TTC549 (cell line): ENCODE results near the gene BAIAP2.

Source experiments
- FAIRE-seq: peaks from 2 replicates; lab custom pipeline; 2012; peaks lifted over from hg19 to GRCh38; lab: Jason Lieb, UNC

BAIAP2 gene

GRCh38 chr17:81053041-81053970, 18.4 kb downstream of the BAIAP2 start:
- no peak for FAIRE-seq

GRCh38 chr17:81054308-81054707, 19.4 kb downstream of the BAIAP2 start:
- FAIRE-seq, result no peak

DNA sequence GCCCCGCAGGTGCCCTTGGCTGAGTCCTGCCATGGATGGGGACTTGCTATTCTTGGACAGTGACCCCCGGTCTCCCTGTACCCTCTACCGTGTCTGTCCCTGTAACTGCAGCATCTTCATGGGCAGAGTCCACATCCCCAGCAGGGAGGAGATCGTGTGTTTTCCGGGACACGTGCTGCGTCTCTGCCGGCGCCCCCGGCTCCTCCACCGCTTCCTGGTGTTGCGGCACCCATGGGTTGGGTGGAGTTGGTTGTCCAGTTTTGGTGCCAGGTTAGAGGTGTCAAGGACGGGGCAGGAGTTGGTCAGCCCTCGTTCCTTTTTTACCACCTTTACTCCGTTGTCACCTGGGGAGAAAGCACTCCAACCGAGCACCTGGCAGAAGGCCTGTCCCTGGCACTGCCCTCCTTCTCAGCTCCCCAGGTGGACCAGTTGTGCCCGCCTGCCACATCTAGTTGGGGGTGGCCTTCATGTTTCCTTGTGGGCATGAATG, 20.0 kb downstream of the BAIAP2 start:
- FAIRE-seq, result no peak

DNA sequence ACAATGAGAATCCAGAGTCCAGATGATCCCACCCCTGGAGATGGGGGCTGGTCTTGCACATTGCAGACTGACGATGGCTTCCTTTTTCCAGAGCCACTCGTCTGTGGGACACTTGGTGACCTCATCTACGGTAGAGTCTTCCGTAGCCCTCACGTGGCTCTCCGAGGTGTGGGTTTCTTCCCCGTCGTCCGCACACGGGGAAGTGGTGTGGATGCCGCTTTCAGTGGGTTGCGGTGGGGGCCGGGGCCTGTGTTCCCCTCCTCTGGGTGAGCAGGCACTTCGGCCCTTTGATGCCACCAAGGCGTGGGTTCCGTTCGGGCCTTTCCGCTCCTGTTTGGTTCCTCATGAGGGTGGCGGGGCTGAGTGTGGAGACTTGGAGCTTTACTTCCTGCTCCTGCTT, 21.4 kb downstream of the BAIAP2 start:
- FAIRE-seq, result no peak

- no peak for FAIRE-seq
Observed at GRCh38 chr17:81057079-81057730, 22.3 kb downstream of the BAIAP2 start.

DNA sequence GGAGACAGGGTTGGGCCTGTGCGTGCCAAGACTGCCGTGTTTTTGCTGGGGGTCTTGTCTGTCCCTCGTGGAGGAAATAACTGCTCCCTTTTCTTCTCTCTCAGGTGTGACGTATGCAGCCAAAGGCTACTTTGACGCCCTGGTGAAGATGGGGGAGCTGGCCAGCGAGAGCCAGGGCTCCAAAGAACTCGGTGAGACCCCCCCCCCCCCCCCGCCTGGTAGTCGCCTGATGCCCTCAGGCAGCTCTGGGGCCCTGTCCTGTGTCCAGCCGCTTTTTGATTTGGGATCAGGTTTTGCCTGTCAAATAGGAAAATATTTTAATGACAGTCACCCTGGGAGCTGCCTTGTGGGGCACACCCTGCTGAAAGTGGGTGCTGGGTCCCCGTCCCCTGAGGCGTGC, 22.8 kb downstream of the BAIAP2 start:
- no peak for FAIRE-seq

DNA sequence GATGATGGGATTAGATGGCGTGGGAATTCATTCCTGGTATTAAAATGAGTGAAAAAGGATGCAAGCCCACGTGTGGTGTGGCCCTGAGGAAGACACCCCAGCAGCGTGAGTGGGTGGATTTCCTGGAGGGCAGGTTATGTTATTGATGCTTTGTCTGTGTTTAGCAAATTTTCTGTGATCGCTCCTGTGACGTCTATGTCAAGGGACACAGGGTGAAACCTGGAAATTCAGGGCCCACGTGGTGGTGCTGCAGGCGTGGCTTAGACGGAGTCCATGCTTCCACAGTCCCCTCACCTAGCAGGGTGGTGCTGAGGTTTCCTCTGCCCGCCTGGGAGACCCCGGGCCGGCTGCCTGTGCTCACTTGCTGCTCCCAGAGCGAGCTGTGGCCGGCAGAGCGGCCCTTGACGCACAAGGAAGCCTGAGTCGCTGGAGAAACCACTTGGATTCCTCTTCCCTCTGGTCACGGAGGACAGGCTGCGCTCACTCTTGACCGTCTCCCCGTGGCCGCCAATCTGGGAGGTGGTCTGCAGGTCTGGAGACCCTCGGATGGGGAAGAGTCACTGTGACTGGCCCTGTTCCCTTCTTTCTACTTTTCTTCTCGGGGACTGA, 23.4 kb downstream of the BAIAP2 start:
- no peak for FAIRE-seq

DNA sequence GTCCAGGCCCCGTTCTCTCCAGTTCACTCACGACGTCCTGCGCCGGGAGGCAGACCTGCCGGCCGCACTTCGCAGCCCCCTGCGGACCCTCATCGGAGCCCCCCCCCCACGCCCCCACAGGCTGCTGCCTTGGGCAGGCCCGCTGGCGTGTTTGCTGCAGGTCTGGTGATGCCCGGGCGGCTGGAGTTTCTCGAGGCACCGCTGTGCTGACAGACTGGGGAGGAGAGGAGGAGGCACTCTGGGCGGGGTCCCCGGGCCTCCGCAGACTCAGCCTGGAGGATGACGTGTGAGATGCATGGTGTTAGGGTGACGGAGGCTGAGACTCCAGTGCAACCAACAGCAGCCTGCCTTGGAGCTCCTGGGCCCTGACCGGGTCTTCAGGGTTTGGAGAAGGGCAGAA, 24.1 kb downstream of the BAIAP2 start:
- FAIRE-seq, result no peak

DNA sequence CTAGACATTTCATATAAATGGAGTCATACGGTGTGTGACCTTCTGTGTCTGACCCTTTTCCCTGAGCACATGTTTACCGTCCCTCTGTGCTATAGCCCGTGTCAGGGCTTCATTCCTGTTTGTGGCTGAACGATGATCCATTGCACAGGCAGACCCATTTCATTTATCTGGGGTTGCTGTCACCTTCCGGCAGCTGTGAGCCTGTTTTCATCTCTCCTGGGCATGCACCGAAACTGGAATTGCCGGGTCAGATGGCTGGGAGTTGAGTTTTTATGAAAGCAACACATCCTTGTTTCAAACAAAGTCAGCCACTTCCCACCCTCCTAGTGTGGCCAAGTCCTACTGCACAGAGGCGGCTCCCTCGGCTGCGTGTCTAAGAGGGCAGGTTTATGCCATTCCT, 25.5 kb downstream of the BAIAP2 start:
- no peak for FAIRE-seq

GRCh38 chr17:81061027-81061735, 26.2 kb downstream of the BAIAP2 start:
- FAIRE-seq, result no peak

DNA sequence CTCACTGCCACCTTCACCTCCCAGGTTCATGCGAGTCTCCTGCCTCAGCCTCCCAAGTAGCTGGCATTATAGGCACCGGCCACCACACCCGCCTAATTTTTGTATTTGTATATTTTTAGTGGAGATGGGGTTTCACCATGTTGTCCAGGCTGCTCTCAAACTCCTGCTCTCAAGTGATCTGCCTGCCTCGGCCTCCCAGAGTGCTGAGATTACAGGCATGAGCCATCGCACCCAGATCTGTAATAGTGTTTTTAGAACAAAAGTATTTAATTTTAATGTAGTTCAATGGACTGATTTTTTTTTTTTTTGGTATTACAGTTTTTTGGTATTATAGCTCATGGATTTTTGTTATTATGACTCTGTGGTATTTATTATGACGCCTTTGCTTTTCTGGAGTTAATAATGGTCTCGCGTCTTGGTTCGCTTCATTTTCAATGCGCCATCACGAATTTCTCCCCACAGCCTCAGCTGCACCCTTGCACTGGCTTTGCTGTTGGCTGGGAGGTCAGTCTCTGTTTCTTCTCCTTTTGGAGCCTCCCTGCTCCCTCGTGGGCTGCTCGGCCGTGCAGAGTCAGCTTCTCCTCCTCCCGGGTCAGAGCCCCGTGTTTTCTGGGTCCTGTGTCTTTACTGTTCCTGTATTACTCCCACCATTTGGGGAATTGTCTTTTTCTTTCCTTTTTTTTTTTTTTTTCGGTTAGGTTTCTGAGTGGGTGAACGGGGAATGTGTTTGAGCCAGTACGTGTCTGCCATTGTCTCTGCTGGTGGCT, 27.2 kb downstream of the BAIAP2 start:
- FAIRE-seq, result no peak

GRCh38 chr17:81063106-81064093, 28.4 kb downstream of the BAIAP2 start:
- no peak for FAIRE-seq

DNA sequence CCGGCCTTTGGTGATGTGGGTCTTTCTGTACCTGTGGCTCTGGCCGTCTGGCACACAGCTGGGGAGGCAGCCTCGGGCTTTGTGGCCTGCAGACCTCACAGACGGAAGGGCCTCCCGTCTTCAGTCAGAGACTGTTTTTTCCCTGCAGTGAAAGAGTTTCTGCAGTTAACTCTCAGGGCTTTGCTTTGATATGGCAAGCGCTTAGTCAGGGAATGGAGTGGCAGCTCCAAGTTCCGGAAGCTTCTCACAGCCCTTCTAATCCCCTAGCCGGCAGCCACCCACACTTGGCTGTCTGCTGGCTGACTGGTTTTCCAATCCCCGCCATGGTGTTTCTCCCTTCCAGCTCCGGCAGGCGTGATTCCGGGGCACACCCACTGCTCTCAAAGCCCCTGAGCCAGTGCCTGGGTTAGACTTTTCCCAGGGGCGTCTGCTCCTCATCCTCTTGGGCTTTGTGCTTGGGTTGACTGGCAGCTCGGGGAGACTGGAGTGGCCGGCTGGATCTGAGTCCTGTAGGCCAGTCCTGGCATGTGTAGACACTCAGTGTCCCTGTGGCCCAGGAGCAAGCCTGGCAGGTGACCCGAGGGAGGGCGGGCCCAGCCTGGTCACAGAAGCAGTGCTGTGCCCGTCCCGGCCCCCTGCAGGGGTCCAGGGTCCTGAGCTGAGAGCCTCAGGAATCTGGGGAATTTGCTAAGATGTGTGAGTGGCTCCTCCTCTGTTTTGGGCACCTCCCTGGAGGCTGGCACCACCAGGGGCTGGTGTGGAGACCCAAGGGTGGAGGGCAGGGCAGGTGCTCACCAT, 29.9 kb downstream of the BAIAP2 start:
- FAIRE-seq, result no peak

GRCh38 chr17:81065500-81065899, 30.5 kb downstream of the BAIAP2 start:
- no peak for FAIRE-seq

- no peak for FAIRE-seq
Observed at GRCh38 chr17:81066072-81066471, 31.1 kb downstream of the BAIAP2 start.

GRCh38 chr17:81066771-81067315, 31.9 kb downstream of the BAIAP2 start:
- no peak for FAIRE-seq

DNA sequence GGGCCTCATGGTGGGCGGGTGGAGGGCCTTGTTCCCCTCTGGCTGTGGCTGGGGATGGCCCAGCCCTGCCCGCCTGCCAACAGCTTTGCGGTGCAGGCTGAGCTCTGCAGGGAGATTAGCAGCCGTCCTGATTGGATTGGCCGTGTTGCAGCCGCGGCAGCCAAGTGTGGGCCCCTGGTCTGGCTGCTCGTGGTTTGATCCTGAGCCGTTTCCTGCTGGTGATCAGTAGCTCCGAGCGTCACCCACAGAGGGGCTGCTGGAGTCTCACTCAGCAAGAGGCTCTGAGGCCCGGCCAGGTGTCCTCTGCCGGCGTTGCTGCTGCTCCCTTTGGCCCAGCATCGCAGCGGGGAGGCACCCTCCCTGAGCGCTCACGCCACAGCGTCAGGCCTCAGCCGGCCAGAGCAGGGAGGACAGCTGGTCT, 32.5 kb downstream of the BAIAP2 start:
- FAIRE-seq, result no peak

GRCh38 chr17:81068411-81069134, 33.6 kb downstream of the BAIAP2 start:
- FAIRE-seq, result no peak
